Effector memory CD4-positive, alpha-beta T cell (primary cell): ENCODE data around the gene SERINC1.
"Not testable (repeated sequence)": the region's sequence is repeated elsewhere in the genome, so short reads cannot be mapped to it uniquely, and the experiment has no call there.

ENCODE experiments used
- DNase-seq, 3 donors: peaks; one replicate each; pipeline ENCODE4 v3.0.0-alpha.2; 2020
- H3K27ac ChIP-seq: 2 replicates; pipeline ENCODE4 v1.7.0; 2013; ENCODE audit warnings: mild to moderate bottlenecking, low read length, moderate library complexity; ENCODE audit not compliant: insufficient read depth, poor library complexity, severe bottlenecking
- H3K27me3 ChIP-seq: replicated peaks from 2 replicates; pipeline ENCODE4 v1.7.0; 2013; ENCODE audit warnings: mild to moderate bottlenecking, low read length; ENCODE audit not compliant: insufficient read depth, control insufficient read depth, poor library complexity, severe bottlenecking
- H3K36me3 ChIP-seq: 2 replicates; pipeline ENCODE4 v1.7.0; 2013; ENCODE audit warnings: mild to moderate bottlenecking, low read length, moderate library complexity; ENCODE audit not compliant: control insufficient read depth, insufficient read depth
- H3K4me1 ChIP-seq: 2 replicates; pipeline ENCODE4 v1.7.0; 2013; ENCODE audit warnings: low read length, mild to moderate bottlenecking; ENCODE audit not compliant: control insufficient read depth, insufficient read depth, poor library complexity, severe bottlenecking
- H3K4me3 ChIP-seq: 2 replicates; pipeline ENCODE4 v1.7.0; 2013; ENCODE audit warnings: low read length, low read depth, mild to moderate bottlenecking; ENCODE audit not compliant: insufficient read depth, poor library complexity, severe bottlenecking
- H3K9me3 ChIP-seq: 2 replicates; pipeline ENCODE4 v1.7.0; 2013; ENCODE audit warnings: mild to moderate bottlenecking, low read length, moderate library complexity; ENCODE audit not compliant: control insufficient read depth
- total RNA-seq, 3 donors: gene quantifications; one replicate each; lab custom pipeline; 2026; lab: John Stamatoyannopoulos, UW

Gene SERINC1
- 254 to 355 (median 257) reads per million in 3 donors for total RNA-seq

- peaks cover 5% of the 10 kb centered on the region for H3K36me3 ChIP-seq
- H3K4me3 ChIP-seq, result peak within 1 kb of the TSS; percentile 100
- peaks cover 12% of the 10 kb centered on the region for H3K4me1 ChIP-seq
- peak; percentile 87 to 93 (median 89) for DNase-seq
- H3K27ac ChIP-seq, result peak within 1 kb of the TSS; percentile 100
- H3K27me3 ChIP-seq, result no peaks in the 10 kb centered on the region
- no peaks in the 10 kb centered on the region for H3K9me3 ChIP-seq
Observed at GRCh38 chr6:122471107-122472021, at the start of gene SERINC1. Gene SERINC1 (minus strand): TSS chr6:122471807. CDS start chr6:122471737, 70 bp downstream.

- H3K36me3 ChIP-seq, result no peaks in the 10 kb centered on the region
- H3K4me1 ChIP-seq, result no peaks in the 10 kb centered on the region
- H3K27me3 ChIP-seq, result no peaks in the 10 kb centered on the region
- H3K9me3 ChIP-seq, result no peaks in the 10 kb centered on the region
- H3K27ac ChIP-seq, result no peak overlapping the region
- DNase-seq, result no peak
- H3K4me3 ChIP-seq, result no peak overlapping the region
Observed at GRCh38 chr6:122511193-122511924, 39.8 kb upstream of the SERINC1 start.

- not testable (repeated sequence) for DNase-seq, H3K36me3 ChIP-seq, H3K4me1 ChIP-seq, H3K4me3 ChIP-seq, H3K9me3 ChIP-seq, H3K27me3 ChIP-seq, H3K27ac ChIP-seq
Observed at GRCh38 chr6:122505170-122505569, 33.6 kb upstream of the SERINC1 start.

GRCh38 chr6:122501475-122501874 lies 29.9 kb upstream of the SERINC1 start:
- Histone ChIP-seq H3K36me3 (no peaks in the 10 kb centered on the region), H3K4me3 (no peak overlapping the region), H3K27me3 (no peaks in the 10 kb centered on the region), H3K4me1 (no peaks in the 10 kb centered on the region), H3K27ac (no peak overlapping the region), H3K9me3 (no peaks in the 10 kb centered on the region)
- no peak for DNase-seq

GRCh38 chr6:122495612-122496011 lies 24.0 kb upstream of the SERINC1 start:
- Histone ChIP-seq H3K27ac (no peak overlapping the region), H3K27me3 (no peaks in the 10 kb centered on the region), H3K4me1 (no peaks in the 10 kb centered on the region), H3K4me3 (no peak overlapping the region), H3K9me3 (no peaks in the 10 kb centered on the region), H3K36me3 (no peaks in the 10 kb centered on the region)
- no peak for DNase-seq

- no peaks in the 10 kb centered on the region for H3K27me3 ChIP-seq
- no peak overlapping the region for H3K27ac ChIP-seq
- no peak for DNase-seq
- H3K9me3 ChIP-seq, result no peaks in the 10 kb centered on the region
- H3K4me1 ChIP-seq, result no peaks in the 10 kb centered on the region
- H3K36me3 ChIP-seq, result no peaks in the 10 kb centered on the region
- H3K4me3 ChIP-seq, result no peak overlapping the region
Observed at GRCh38 chr6:122494665-122495272, 23.2 kb upstream of the SERINC1 start.

- H3K27me3 ChIP-seq, result no peaks in the 10 kb centered on the region
- H3K9me3 ChIP-seq, result no peaks in the 10 kb centered on the region
- no peaks in the 10 kb centered on the region for H3K36me3 ChIP-seq
- peak; percentile 26 to 43 (median 33) for DNase-seq
- no peaks in the 10 kb centered on the region for H3K4me1 ChIP-seq
- H3K4me3 ChIP-seq, result no peak overlapping the region
- H3K27ac ChIP-seq, result no peak overlapping the region
Observed at GRCh38 chr6:122491919-122492555, 20.4 kb upstream of the SERINC1 start.

GRCh38 chr6:122490607-122491006 lies 19.0 kb upstream of the SERINC1 start:
- no peaks in the 10 kb centered on the region for H3K36me3 ChIP-seq

GRCh38 chr6:122484760-122485159 lies 13.2 kb upstream of the SERINC1 start:
- no peaks in the 10 kb centered on the region for H3K4me1 ChIP-seq
- no peak for DNase-seq

More at GRCh38 chr6:122490607-122491006, 19.0 kb upstream of the SERINC1 start:
- DNase-seq, result no peak
- Histone ChIP-seq H3K9me3 (no peaks in the 10 kb centered on the region), H3K4me3 (no peak overlapping the region), H3K27me3 (no peaks in the 10 kb centered on the region), H3K4me1 (no peaks in the 10 kb centered on the region), H3K27ac (no peak overlapping the region)

More at GRCh38 chr6:122484760-122485159, 13.2 kb upstream of the SERINC1 start:
- H3K27ac ChIP-seq, result no peak overlapping the region
- no peak overlapping the region for H3K4me3 ChIP-seq
- H3K9me3 ChIP-seq, result no peaks in the 10 kb centered on the region
- no peaks in the 10 kb centered on the region for H3K36me3 ChIP-seq
- H3K27me3 ChIP-seq, result no peaks in the 10 kb centered on the region
